Endothelial cell of umbilical vein (primary cell): ENCODE measurements around the gene N4BP2. TPM values are rescaled to one million over a fixed set of nuclear protein-coding genes. Genes with fewer than 3 reads are reported as not detected.

ENCODE experiments used
- BruUV-seq: library from RNA; stranded (reverse); fragments of 400-500 nt; replicated peaks from 2 replicates; lab custom pipeline; 2021; lab: Mats Ljungman, UMichigan
- CTCF ChIA-PET: fragments of 300-600, 350-600 bp; sonication (Branson Sonifier 250); formaldehyde crosslinking; loops from one replicate; lab custom pipeline; 2021; ENCODE audit warnings: antibody characterized with exemption, inconsistent platforms; lab: Charles Lee
- POLR2A ChIA-PET: fragments of 300-600, 350-600 bp; sonication (Branson Sonifier 250); formaldehyde crosslinking; loops from one replicate; lab custom pipeline; 2021; ENCODE audit warnings: antibody characterized with exemption, inconsistent platforms; lab: Charles Lee
- DNase-seq: peaks from one replicate; pipeline ENCODE4 v3.0.0-alpha.2; 2011; ENCODE audit warnings: low read depth, low spot score
- FAIRE-seq: peaks from 2 replicates; lab custom pipeline; 2011; peaks lifted over from hg19 to GRCh38; lab: Jason Lieb, UNC
- H2AFZ ChIP-seq: 2 replicates; pipeline ENCODE4 v1.6.0; 2012; ENCODE audit warnings: low read depth, low read length, control low read depth, inconsistent platforms
- H3K27ac ChIP-seq: 2 replicates; pipeline ENCODE4 v1.5.1; 2011; ENCODE audit warnings: low read depth, mild to moderate bottlenecking, control low read depth, low read length, moderate library complexity; ENCODE audit not compliant: insufficient read depth
- H3K27me3 ChIP-seq, 2 experiments: 2 replicates each; pipeline versions ENCODE4 v1.6.0 to v1.6.1; 2011; ENCODE audit warnings: low read length in 2 of 2, mixed read lengths in 1 of 2; ENCODE audit not compliant: control insufficient read depth in 2 of 2, insufficient read depth in 2 of 2
- H3K36me3 ChIP-seq, 2 experiments: 2 replicates in 1 of 2; 3 replicates in 1 of 2; pipeline ENCODE4 v1.5.1; 2011; ENCODE audit warnings: low read length in 2 of 2, mild to moderate bottlenecking in 1 of 2, moderate library complexity in 1 of 2; ENCODE audit not compliant: control insufficient read depth in 2 of 2, insufficient read depth in 2 of 2; ENCODE audit errors: extremely low read depth in 1 of 2
- H3K4me1 ChIP-seq: 3 replicates; pipeline ENCODE4 v1.5.1; 2011; ENCODE audit warnings: mild to moderate bottlenecking, low read length; ENCODE audit not compliant: control insufficient read depth, insufficient read depth; ENCODE audit errors: extremely low read depth
- H3K4me2 ChIP-seq: 2 replicates; pipeline ENCODE4 v1.6.1; 2011; ENCODE audit warnings: low read length, control low read depth, mixed read lengths; ENCODE audit not compliant: insufficient read depth
- H3K4me3 ChIP-seq, 3 experiments: fragments of 200-600 bp in 1 of 3; sonication (generic), shearing (Covaris generic) in 1 of 3; replicated peaks in 1 of 3; 2 replicates each; pipeline ENCODE4 v1.5.1; 2011 to 2016; ENCODE audit warnings: control low read depth in 3 of 3, low read length in 3 of 3, mild to moderate bottlenecking in 2 of 3, inconsistent platforms in 1 of 3, low read depth in 1 of 3, moderate library complexity in 1 of 3; ENCODE audit not compliant: insufficient read depth in 1 of 3
- H3K79me2 ChIP-seq: 2 replicates; pipeline ENCODE4 v1.6.0; 2012; ENCODE audit warnings: low read length, inconsistent platforms; ENCODE audit not compliant: control insufficient read depth, insufficient read depth
- H3K9ac ChIP-seq: replicated peaks from 2 replicates; pipeline ENCODE3; 2011; ENCODE audit warnings: low read length, control low read depth; ENCODE audit not compliant: insufficient read depth; ENCODE audit errors: extremely low read depth
- H3K9me1 ChIP-seq: replicated peaks from 3 replicates; pipeline ENCODE4 v1.6.0; 2011; ENCODE audit warnings: mild to moderate bottlenecking, low read length; ENCODE audit not compliant: control insufficient read depth, insufficient read depth; ENCODE audit errors: extremely low read depth
- H3K9me3 ChIP-seq: replicated peaks from 2 replicates; pipeline ENCODE4 v1.5.1; 2012; ENCODE audit warnings: low read length, inconsistent platforms; ENCODE audit not compliant: control insufficient read depth, insufficient read depth
- H4K20me1 ChIP-seq: replicated peaks from 2 replicates; pipeline ENCODE3; 2011; ENCODE audit warnings: mild to moderate bottlenecking, low read length; ENCODE audit not compliant: control insufficient read depth, insufficient read depth; ENCODE audit errors: extremely low read depth
- CTCF ChIP-seq, 2 donors: IDR thresholded peaks; 1 replicate in 1 of 2; 2 replicates in 1 of 2; pipeline ENCODE4 v1.5.1; 2011; ENCODE audit warnings: low read length in 2 of 2, mild to moderate bottlenecking in 2 of 2, moderate library complexity in 2 of 2, control low read depth in 1 of 2, inconsistent platforms in 1 of 2, low read depth in 1 of 2; ENCODE audit not compliant: insufficient read depth in 1 of 2; ENCODE audit errors: extremely low read depth in 1 of 2
- FOS ChIP-seq: IDR thresholded peaks from 2 replicates; pipeline ENCODE4 v1.6.1; 2011; ENCODE audit warnings: mild to moderate bottlenecking, low read length, moderate library complexity, borderline replicate concordance; ENCODE audit not compliant: insufficient read depth
- MAX ChIP-seq: IDR thresholded peaks from 2 replicates; pipeline ENCODE4 v1.6.1; 2011; ENCODE audit not compliant: insufficient read depth, insufficient read length
- MYC ChIP-seq: IDR thresholded peaks from one replicate; pipeline ENCODE4 v1.6.1; 2011; ENCODE audit warnings: mild to moderate bottlenecking, low read depth, low read length
- POLR2AphosphoS5 ChIP-seq: IDR thresholded peaks from 2 replicates; pipeline ENCODE4 v1.6.1; 2012; ENCODE audit warnings: low read depth, mild to moderate bottlenecking, control low read depth, low read length, moderate library complexity; ENCODE audit not compliant: insufficient read depth
- dilution Hi-C: fragments of 300-500 bp; cut with MboI; formaldehyde crosslinking; loops from one replicate; pipeline ENCODE4 v1.15.0; 2019; ENCODE audit warnings: low sequenced_read_pairs; ENCODE audit not compliant: extremely low pct_ligation_motif_present
- intact Hi-C: fragments of 100-400 bp; cut with micrococcal nuclease; formaldehyde crosslinking; loops from one replicate; pipeline ENCODE4 v1.10.0; 2022
- polyA plus RNA-seq, 4 experiments: library from polyadenylated mRNA; depleted of rRNA in 3 of 4; stranded (reverse) in 3 of 4; unstranded in 1 of 4; fragments of >200 nt; gene quantifications; 2 replicates each; pipeline versions ENCODE4 v1.2.1 to v1.2.3, GENCODE V29; 2011 to 2012; ENCODE audit warnings: missing spikeins in 1 of 4
- total RNA-seq: library from RNA; stranded (reverse); gene quantifications from 2 replicates; pipeline ENCODE4 v1.2.3, GENCODE V29; 2021

N4BP2 gene
- total and polyA plus RNA-seq, 2 donors (not counting 3 experiments of a cell fraction or from before 2014, with no cell fraction given), result 0.87 to 6.9 TPM

- Histone ChIP-seq H3K9me1 (no peaks in the 10 kb centered on the region), H3K79me2 (no peaks in the 10 kb centered on the region), H2AFZ (no peak overlapping the region), H3K4me3 (no peak overlapping the region), H3K27ac (no peak overlapping the region), H3K9me3 (no peaks in the 10 kb centered on the region), H3K9ac (no peak overlapping the region), H3K36me3 (no peaks in the 10 kb centered on the region), H3K4me1 (peaks cover 4% of the 10 kb centered on the region), H3K4me2 (no peak overlapping the region), H4K20me1 (no peaks in the 10 kb centered on the region), H3K27me3 (no peaks in the 10 kb centered on the region)
- TF ChIP-seq POLR2AphosphoS5 (no peak), CTCF (IDR thresholded peaks at IDR 0.05; ENCODE audit: extremely low read depth in 1 of 2, insufficient read depth in 1 of 2, low read depth in 1 of 2, low read length in 2 of 2) (no peak)
- FAIRE-seq (no peak), DNase-seq (no peak)
- no TSS peak for BruUV-seq
- CTCF ChIA-PET, result interaction anchor here (0.9 kb wide), 1 partner anchor 31 kb away, joined by 4 read pairs; no protein-coding TSS in a partner anchor
- intact Hi-C loops (no loop called here), dilution Hi-C loops (no loop called here)
- POLR2A ChIA-PET, result no interaction called here
Observed at GRCh38 chr4:40200875-40201801, 144.5 kb downstream of the N4BP2 start.

- no peaks in the 10 kb centered on the region for H3K9me1 ChIP-seq
- no peaks in the 10 kb centered on the region for H3K79me2 ChIP-seq
- H3K4me1 ChIP-seq, result peaks cover under 1% of the 10 kb centered on the region
- H3K27ac ChIP-seq, result no peak overlapping the region
- no TSS peak for BruUV-seq
- FAIRE-seq (no peak), DNase-seq (no peak)
- H3K27me3 ChIP-seq, result no peaks in the 10 kb centered on the region
- no peaks in the 10 kb centered on the region for H4K20me1 ChIP-seq
- H3K9me3 ChIP-seq, result no peaks in the 10 kb centered on the region
- no peak overlapping the region for H3K9ac ChIP-seq
- no peak overlapping the region for H2AFZ ChIP-seq
- no peak for TF ChIP-seq MAX
- TF ChIP-seq MYC, result no peak
- TF ChIP-seq FOS, result no peak
- intact Hi-C loops, result no loop called here
- POLR2A ChIA-PET, result no interaction called here
- CTCF ChIA-PET, result no interaction called here
- no peaks in the 10 kb centered on the region for H3K36me3 ChIP-seq
- H3K4me3 ChIP-seq, result no peak overlapping the region
- dilution Hi-C loops, result no loop called here
- H3K4me2 ChIP-seq, result no peak overlapping the region
Observed at GRCh38 chr4:40201898-40202297, 145.2 kb downstream of the N4BP2 start.
